Gastrocnemius medialis (tissue), 4 donors: ENCODE measurements around the gene MGMT. TPM values are rescaled to one million over a fixed set of nuclear protein-coding genes. Genes with fewer than 3 reads are reported as not detected.

ENCODE experiments used
- ATAC-seq, 2 donors: fragments of 150-250 bp; one replicate each; pipeline ENCODE4 v1.9.1; 2016
- DNase-seq, 2 donors: peaks; one replicate each; pipeline ENCODE4 v3.0.0-alpha.2; 2019
- H3K27ac ChIP-seq, 4 donors: fragments of 200-600 bp; sonication (generic); 1 replicate in 1 of 4; 2 replicates in 3 of 4; pipeline ENCODE4 v1.5.1; 2016 to 2018; ENCODE audit warnings: mild to moderate bottlenecking in 2 of 4, moderate library complexity in 1 of 4
- H3K27me3 ChIP-seq, 3 donors: fragments of 200-600 bp; sonication (generic) in 2 of 3; 1 replicate in 1 of 3; 2 replicates in 2 of 3; pipeline versions ENCODE4 v1.5.1 to v1.6.0; 2016 to 2019; ENCODE audit warnings: mild to moderate bottlenecking in 1 of 3, moderate library complexity in 1 of 3
- H3K36me3 ChIP-seq, 2 donors: fragments of 200-600 bp; sonication (generic) in 1 of 2; one replicate each; pipeline ENCODE4 v1.5.1; 2017 to 2018
- H3K4me1 ChIP-seq, 2 donors: fragments of 200-600 bp; sonication (generic) in 1 of 2; one replicate each; pipeline ENCODE4 v1.5.1; 2016 to 2017; ENCODE audit warnings: mild to moderate bottlenecking in 2 of 2
- H3K4me3 ChIP-seq, 4 donors: fragments of 200-600 bp; sonication (generic) in 3 of 4; 1 replicate in 1 of 4; 2 replicates in 3 of 4; pipeline ENCODE4 v1.5.1; 2016 to 2019; ENCODE audit warnings: mild to moderate bottlenecking in 2 of 4
- H3K9me3 ChIP-seq, 3 donors: fragments of 200-600 bp; sonication (generic) in 2 of 3; 1 replicate in 1 of 3; 2 replicates in 2 of 3; pipeline ENCODE4 v1.5.1; 2016 to 2019
- POLR2A ChIP-seq, 2 donors: fragments of 450-650 bp; IDR thresholded peaks; one replicate each; pipeline ENCODE4 v1.6.1; 2017; ENCODE audit warnings: antibody characterized with exemption in 2 of 2, mild to moderate bottlenecking in 2 of 2, moderate library complexity in 2 of 2
- in situ Hi-C, 4 donors: fragments of 200-750 bp; cut with MboI; loops; one replicate each; pipeline versions ENCODE4 v1.15.0 to v1.8.0; 2017; ENCODE audit warnings: low sequenced_read_pairs in 4 of 4
- intact Hi-C: fragments of 100-400 bp; cut with DNase I; formaldehyde crosslinking; loops from one replicate; pipeline ENCODE4 v1.15.1; 2023; ENCODE audit warnings: low total_unique reads
- total RNA-seq, 4 donors: library from RNA; depleted of rRNA; stranded (reverse); fragments of >200 nt; gene quantifications; one replicate each; pipeline versions ENCODE4 v1.1.0 to v1.2.3, GENCODE V29; 2016
- TF ChIP-seq, protein P1 (sequence below), 5 experiments: fragments of 450-650 bp in 3 of 5; fragments of 200-600 bp in 2 of 5; sonication (generic) in 2 of 5; IDR thresholded peaks in 4 of 5; conservative IDR thresholded peaks in 1 of 5; 1 replicate in 4 of 5; 2 replicates in 1 of 5; pipeline ENCODE4 v1.5.1; 2016 to 2019; ENCODE audit warnings: antibody characterized with exemption in 5 of 5, mild to moderate bottlenecking in 3 of 5, moderate library complexity in 3 of 5

Gene MGMT
- total RNA-seq, 4 donors from 2014 or later = 8.9 to 20.7 (median 17.1) TPM

DNA sequence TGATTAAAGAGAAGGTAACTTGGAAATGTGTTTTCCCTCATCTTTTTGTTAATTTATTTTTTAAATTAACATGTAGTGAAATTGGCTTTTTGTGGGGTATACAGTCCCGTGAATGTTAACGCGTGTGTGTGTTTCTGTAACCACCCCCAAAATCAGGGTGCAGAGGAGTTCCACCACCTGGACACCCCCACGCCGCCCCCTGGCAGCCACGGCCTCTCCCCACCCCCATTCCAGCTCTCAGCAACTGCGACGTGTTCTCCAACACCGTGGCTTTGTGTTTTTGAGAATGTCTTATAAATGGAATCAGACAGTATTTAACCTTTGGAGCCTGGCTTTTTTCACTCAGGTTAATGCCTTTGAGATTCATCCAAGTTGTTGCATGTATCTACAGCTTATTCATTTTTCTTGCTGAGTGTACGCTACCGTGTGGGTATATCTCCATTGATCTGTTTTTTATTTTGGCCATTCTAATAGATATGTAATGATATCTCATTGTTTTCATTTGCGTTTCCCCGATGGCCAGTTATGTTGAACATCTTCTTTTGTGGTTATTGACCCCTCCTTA lies 278.2 kb downstream of the MGMT start:
- Histone ChIP-seq H3K27me3 (no peaks in the 10 kb centered on the region), H3K9me3 (peaks cover 0 to 15% (median 0%) of the 10 kb centered on the region in 3 donors), H3K27ac (no peak overlapping the region), H3K36me3 (no peaks in the 10 kb centered on the region), H3K4me1 (no peaks in the 10 kb centered on the region), H3K4me3 (no peak overlapping the region)
- intact Hi-C loops = no loop called here
- TF ChIP-seq, protein P1, sequence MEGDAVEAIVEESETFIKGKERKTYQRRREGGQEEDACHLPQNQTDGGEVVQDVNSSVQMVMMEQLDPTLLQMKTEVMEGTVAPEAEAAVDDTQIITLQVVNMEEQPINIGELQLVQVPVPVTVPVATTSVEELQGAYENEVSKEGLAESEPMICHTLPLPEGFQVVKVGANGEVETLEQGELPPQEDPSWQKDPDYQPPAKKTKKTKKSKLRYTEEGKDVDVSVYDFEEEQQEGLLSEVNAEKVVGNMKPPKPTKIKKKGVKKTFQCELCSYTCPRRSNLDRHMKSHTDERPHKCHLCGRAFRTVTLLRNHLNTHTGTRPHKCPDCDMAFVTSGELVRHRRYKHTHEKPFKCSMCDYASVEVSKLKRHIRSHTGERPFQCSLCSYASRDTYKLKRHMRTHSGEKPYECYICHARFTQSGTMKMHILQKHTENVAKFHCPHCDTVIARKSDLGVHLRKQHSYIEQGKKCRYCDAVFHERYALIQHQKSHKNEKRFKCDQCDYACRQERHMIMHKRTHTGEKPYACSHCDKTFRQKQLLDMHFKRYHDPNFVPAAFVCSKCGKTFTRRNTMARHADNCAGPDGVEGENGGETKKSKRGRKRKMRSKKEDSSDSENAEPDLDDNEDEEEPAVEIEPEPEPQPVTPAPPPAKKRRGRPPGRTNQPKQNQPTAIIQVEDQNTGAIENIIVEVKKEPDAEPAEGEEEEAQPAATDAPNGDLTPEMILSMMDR (IDR thresholded peaks at IDR 0.05 in 4 of 5, conservative IDR thresholded peaks at IDR 0.05 in 1 of 5) = no peak
- in situ Hi-C loops = no loop called here
- no peak for DNase-seq
- ATAC-seq = no peak

DNA sequence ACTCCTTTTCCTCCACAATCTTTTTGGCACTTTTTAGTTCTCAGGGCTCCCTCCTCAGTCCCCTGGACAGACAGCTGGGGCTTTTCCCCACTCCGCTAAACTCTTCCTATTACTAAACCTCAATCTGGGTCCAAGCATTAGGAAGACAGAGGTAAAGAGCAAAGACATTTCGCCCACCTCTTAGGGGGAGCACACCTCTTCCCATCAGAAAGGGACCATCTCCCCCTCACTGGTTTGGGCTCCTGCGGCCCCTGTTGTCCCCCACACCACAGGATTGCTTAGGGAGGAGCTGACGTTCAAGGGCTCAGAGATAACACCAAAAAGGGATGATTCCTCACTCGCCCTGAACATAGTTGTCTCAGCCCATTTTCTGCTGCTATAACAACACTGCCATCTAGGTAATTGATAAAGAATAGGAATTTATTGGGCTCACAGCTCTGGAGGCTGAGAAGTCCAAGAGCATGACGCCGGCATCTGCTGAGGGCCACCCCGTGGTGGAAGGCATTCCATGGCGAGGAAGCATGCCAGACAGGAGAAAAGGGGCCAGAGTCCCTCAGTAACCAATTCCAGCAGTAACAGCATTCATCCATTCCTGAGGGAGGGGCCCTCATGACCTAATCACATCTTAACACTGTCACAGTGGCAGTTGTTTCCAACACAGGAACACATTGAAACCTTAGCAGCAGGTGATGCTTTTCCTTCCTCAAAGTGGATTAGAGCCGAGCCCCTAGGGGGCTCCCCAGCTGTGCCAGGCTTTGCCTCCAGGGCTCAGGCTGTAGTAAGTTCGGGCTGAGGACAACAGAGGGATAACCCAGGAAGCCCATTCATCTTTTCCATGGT lies 287.4 kb downstream of the MGMT start:
- Histone ChIP-seq H3K27me3 (no peaks in the 10 kb centered on the region), H3K9me3 (peaks cover 0 to 3% (median 0%) of the 10 kb centered on the region in 3 donors), H3K36me3 (no peaks in the 10 kb centered on the region), H3K4me3 (no peak overlapping the region), H3K27ac (no peak overlapping the region), H3K4me1 (peaks cover 0 to 12% of the 10 kb centered on the region in 2 donors)
- TF ChIP-seq POLR2A (IDR thresholded peaks at IDR 0.05) = no peak
- TF ChIP-seq, protein P1 (IDR thresholded peaks at IDR 0.05 in 4 of 5, conservative IDR thresholded peaks at IDR 0.05 in 1 of 5) = no peak
- intact Hi-C loops = no loop called here
- DNase-seq (no peak), ATAC-seq (no peak)
- in situ Hi-C loops = no loop called here

DNA sequence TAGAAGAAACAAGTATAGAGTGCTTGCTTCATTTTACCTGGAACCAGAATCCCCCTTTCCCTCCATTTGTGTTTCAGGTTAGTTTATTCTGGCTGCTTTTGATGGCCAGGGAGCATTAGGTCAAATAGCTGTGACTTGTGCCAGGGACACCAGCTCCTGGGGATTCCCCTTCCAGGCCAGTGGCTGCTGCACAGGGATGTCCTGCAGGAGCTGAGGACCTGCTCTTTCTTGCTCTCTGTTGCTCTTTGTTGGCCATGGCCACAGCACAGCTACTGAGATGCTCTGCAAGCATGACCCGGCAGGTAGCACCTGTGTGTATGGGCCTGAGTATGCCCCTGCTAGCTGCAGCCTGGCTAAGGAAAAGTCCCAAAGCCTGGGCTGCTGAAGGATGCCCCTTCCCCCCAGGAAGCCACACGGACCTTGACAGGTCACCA lies 288.1 kb downstream of the MGMT start:
- Histone ChIP-seq H3K27me3 (no peaks in the 10 kb centered on the region), H3K4me1 (peaks cover 0 to 12% of the 10 kb centered on the region in 2 donors), H3K36me3 (no peaks in the 10 kb centered on the region), H3K27ac (no peak overlapping the region), H3K9me3 (no peaks in the 10 kb centered on the region), H3K4me3 (no peak overlapping the region)
- intact Hi-C loops (no loop called here), in situ Hi-C loops (no loop called here)
- DNase-seq (no peak), ATAC-seq (no peak)
- TF ChIP-seq, protein P1 (IDR thresholded peaks at IDR 0.05 in 4 of 5, conservative IDR thresholded peaks at IDR 0.05 in 1 of 5) = no peak
- no peak for TF ChIP-seq POLR2A (IDR thresholded peaks at IDR 0.05)

DNA sequence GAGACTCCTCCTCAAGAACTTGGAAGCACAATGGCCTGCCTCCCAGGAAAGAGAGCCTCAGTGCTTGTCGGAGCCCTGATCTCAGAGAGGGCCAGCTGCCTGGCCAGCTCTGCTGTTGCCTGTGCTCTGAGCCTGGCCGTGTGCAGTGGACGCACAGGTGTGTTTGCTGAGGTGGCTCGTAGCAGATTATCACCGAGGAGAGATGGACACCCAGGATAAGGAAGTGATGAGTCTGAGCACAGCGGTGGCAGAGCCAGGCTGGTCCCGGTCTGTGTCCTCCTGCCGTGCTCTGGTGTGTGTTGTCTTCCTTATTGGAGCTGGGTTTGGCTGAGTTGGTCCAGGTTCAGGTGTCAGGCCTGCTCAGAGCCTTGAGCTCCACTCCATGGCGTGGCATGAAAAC lies 288.6 kb downstream of the MGMT start:
- no peak for ATAC-seq
- in situ Hi-C loops = no loop called here
- Histone ChIP-seq H3K9me3 (no peaks in the 10 kb centered on the region), H3K27ac (no peak overlapping the region), H3K4me3 (no peak overlapping the region), H3K4me1 (peaks cover 0 to 12% of the 10 kb centered on the region in 2 donors), H3K36me3 (no peaks in the 10 kb centered on the region), H3K27me3 (no peaks in the 10 kb centered on the region)
- intact Hi-C loops = no loop called here
- no peak for DNase-seq
- TF ChIP-seq, protein P1 (IDR thresholded peaks at IDR 0.05 in 4 of 5, conservative IDR thresholded peaks at IDR 0.05 in 1 of 5) = no peak
- no peak for TF ChIP-seq POLR2A (IDR thresholded peaks at IDR 0.05)
